ENCODE data around the gene PMFBP1.

GRCh38 chr16:72189865-72190371 lies 18.0 kb upstream of the PMFBP1 start:
- TF ChIP-seq YY1 (IDR thresholded peaks at IDR 0.05; ENCODE audit: insufficient read depth, insufficient read length) (no peak), SUZ12 (IDR thresholded peaks at IDR 0.05; ENCODE audit: extremely low read depth, insufficient read depth, insufficient read length) (no peak), ZNF274 (IDR thresholded peaks at IDR 0.05; ENCODE audit: low read depth, low read length) (no peak)

Measured in NT2/D1 (cell line).